Measurements from ENCODE around the gene AGMO. TPM values are rescaled to one million over a fixed set of nuclear protein-coding genes. Genes with fewer than 3 reads are reported as not detected.
"Not testable (repeated sequence)": the region's sequence is repeated elsewhere in the genome, so short reads cannot be mapped to it uniquely, and the experiment has no call there.

Gene AGMO
- total RNA-seq, 1 donor from 2014 or later: not detected

DNA sequence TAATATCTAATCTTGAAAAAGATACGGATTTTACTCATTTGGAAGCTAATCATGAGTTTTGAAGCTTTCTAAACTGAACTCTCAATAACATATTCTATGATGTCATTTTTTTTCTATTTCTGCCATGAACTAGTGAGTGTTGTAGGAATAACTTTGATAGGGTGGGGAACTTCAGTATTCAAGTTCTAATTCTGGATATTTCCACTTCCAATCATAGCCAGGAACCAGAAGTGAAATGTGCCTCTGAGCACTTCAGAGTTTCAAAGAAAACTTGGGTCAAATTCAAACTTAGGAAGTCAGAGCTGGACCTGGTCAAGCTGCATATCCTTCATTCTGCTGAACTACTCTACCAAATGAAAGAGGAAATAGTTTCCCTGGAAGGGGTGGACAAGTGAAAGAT, 847 bp downstream of the AGMO start:
- DNase-seq (ENCODE audit: low read depth, low spot score): no peak

DNA sequence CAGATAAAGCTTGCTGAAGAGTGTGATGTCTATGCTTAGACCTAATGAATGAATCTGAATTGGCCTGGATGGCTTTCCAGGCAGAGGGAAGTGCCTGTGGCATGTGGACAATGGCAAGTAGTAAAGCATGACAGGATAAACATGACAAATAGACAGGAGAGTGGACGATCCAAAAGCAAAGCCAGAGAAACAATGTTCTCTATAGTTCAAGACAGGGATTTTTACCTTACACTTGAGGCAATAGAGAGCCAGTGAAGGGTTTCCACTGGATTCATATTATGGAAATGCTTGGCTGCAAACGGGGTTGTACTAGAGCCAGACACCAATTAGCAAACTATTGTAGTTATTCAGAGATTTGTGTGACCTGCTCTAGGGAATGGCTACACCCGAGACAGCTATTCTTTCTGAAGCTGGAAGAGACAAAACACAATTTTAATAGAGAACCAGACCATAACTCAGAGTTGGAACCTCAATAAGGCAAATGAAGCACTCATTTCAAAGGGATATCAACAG, 2.3 kb downstream of the AGMO start:
- no peak for DNase-seq (ENCODE audit: low read depth, low spot score)

DNA sequence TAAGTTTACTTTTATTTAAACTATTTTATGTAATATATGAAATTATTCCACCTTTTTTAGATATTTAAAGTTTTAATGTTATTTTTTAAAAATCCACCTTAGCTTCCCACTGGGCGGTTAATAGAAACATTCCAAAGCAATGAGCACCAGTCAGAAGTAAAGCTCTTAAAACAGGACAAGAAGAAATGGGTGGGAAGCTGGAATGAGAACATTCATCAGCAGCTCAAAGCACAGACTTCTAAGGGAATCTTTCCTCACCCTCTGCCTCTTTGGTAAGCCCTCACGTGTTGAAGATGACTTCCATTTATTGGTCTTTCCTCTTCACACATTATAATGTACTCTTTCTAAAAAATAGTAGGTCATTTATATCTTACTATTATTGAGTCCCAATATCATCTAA, 3.1 kb downstream of the AGMO start:
- DNase-seq (ENCODE audit: low read depth, low spot score): no peak

DNA sequence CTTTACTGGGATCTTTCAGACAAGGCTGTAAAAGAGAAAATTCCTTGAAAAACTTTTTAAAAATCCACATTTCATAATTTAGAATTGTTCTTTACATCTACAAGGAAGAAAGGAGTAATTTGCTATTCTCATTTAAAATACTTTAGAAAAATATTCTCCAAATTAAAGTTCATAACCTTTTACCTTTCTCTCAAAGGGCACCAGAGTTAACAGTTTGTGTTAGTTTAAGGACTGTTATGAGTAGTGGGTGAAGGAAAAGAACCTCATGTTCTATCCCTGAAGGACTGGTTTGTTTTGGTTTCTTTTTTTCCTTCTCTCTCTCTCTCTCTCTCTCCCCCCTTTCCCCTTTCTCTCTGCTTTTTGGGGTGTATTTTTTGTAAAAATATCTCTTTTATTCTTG, 4.1 kb downstream of the AGMO start:
- no peak for DNase-seq (ENCODE audit: low read depth, low spot score)

DNA sequence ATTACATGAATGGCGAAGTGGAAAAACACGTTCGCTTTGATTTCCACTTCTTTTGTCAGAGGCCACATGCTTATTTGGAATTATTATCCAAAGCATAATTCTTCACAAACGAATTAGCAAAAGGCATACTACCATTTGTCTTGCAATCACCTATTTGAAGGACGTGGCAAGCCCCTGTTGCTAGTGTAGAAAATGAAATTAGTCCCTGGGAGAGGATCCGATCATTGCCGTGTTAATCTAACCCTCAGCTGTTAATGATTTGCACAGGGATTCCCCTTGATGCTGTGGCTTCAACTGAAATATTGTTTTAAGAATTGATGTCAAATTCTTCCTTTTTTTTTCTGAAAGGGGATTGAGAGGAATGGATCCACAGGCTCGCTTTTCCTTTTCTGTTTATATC, 4.6 kb downstream of the AGMO start:
- no peak for DNase-seq (ENCODE audit: low read depth, low spot score)

DNA sequence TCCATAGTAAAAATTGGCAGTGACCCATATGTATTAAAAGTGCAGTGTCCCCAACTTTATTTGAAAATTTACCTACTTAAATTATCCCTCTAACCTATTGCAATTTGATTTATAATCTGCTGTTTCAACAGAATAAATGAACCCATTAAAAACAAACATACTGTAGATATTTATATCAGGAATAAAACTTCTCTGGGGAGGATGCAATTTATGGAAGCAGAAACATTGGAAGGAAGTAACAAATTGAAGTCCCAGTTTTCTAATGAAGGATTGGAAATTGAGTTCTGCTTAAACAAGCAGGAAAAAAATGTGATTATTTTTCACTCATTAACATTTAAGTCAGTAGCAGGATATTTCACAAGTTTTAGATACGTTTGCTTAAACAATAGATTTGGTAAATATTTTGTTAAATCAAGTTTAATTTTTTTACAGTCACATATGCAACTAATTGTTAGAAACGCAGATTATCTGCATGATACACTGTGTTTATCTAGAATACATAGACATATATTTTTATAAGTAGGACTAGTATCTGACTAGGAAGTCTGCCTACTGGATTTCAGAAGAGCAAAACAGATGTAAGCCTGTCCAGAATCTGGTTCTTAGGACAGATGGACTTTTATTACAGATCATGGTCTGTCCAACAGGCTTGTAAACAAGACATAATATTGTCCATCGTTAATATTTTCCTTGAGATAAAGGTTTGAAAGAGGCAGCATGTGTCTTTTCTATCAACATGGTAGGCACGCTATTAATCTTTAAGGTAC, 5.3 kb downstream of the AGMO start:
- DNase-seq (ENCODE audit: low read depth, low spot score): no peak

DNA sequence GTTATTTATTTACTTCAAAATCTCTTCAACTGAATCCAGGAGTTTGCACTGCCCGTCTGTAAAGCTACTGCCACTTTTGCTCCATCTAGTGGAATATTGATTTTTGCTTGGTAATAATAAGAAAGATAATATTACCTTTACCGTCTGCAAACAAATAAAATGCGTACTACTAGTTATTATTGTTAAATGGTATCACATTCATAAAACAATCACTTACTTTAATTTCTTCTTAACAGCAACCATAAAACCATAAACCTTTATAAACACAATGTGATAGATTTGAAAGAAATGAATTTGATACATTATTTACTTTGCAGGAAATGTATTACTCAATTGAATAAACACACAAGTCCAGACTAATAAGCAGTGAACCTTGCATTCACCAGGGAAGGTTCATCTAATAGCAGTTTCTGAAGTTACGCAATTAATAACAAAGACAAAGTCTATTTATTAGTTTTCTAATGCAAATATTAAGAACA, 6.4 kb downstream of the AGMO start:
- no peak for DNase-seq (ENCODE audit: low read depth, low spot score)

DNA sequence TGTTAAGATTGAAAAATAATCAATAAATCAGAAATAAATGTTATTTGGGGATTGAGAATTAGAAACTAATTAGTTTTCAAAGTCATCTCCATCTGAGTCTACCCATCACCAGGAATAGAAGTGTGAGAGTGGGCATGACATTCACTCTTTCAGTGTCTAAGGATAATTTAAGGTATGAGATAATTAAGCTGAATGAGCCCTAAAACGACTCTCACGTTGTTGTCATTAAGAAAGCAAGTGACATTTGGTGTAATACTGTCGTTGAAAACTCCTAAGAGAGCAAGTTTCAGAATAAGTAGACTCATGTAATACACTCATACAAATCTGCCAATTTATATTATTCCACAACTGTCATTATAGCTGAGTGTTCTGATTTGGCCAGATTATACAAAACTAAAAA, 7.1 kb downstream of the AGMO start:
- DNase-seq (ENCODE audit: low read depth, low spot score): no peak

DNA sequence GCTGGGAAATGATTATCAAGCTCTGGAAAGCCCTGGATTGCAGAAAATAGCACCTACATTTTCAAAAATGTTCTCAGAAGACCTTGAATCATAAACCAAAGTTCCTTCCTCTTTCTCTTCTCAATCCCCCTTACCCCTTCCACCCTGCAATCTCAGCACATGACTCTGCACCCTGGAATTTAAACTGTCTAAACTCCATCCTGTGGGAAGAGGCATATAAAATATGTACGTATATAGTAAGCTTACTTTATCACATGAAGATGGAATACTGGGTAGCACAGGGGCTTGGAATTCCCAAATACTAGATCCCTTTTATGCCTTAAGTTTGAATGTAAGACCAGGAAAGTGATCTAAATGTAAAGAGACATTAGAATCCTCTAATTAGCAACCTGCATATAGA, 7.7 kb downstream of the AGMO start:
- no peak for DNase-seq (ENCODE audit: low read depth, low spot score)

DNA sequence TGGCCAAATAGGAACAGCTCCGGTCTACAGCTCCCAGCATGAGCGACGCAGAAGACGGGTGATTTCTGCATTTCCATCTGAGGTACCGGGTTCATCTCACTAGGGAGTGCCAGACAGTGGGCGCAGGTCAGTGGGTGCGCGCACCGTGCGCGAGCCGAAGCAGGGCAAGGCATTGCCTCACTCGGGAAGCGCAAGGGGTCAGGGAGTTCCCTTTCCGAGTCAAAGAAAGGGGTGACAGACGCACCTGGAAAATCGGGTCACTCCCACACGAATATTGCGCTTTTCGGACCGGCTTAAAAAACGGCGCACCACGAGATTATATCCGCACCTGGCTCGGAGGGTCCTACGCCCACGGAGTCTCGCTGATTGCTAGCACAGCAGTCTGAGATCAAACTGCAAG, 14.5 kb downstream of the AGMO start:
- DNase-seq (ENCODE audit: low read depth, low spot score): not testable (repeated sequence)

DNA sequence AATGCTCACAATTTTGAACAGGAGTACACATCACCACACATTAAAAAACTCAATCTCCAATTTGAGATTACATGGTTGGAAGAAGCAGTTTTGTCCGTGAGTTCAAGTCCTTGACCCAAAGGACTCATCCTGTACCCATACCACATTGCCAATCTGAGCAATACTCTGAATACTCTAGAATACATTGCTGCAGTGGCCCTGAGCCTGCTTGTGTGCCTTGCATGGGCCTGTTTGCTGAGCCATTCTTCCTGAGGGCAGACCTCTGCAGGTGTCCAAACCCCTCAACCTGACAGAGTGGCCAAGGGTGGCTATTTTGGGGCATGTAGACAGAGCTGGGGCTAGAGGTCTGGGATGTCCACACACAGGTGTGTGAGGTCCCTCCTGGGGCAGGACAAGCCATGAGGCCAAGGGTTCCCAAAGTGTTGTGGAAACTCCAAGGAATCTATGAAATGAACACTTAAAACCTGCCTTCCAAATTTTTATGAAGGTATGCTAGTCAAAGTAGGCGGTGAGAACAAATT, 15.5 kb downstream of the AGMO start:
- DNase-seq (ENCODE audit: low read depth, low spot score): no peak

DNA sequence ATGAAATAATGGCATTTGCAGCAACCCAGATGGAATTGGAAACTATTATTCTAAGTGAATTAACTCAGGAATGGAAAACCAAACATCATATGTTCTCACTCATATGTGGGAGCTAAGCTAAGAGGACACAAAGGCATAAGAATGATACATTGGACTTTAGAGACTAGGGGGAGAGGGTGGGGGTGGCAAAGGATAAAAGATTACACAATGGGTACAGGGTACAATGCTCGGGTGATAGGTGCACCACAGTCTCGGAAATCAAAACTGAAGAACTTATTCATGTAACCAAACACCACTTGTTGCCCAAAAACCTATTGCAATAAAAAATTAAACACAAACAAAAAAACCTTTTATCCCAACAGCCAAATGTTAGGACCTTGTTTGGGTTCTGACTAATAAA, 17.8 kb downstream of the AGMO start:
- no peak for DNase-seq (ENCODE audit: low read depth, low spot score)

DNA sequence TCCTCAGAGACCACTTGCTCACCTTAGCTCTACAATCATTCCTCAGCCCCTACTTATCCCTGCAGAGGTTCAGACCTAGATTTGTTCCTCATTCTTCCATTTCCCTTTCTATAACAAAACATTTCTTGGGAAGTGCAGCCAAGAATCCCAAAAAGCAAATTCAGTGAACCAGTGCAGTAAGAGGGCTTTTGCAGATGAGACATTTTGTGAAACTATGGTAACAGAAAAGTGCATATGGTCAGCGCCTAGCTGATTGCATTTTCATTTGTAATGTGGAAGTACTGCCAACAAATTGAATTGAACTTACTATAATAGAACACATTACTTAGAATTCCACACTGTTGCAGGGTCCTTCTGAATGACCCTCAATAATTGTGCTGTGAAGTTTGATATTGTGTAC, 18.6 kb downstream of the AGMO start:
- DNase-seq (ENCODE audit: low read depth, low spot score): no peak

DNA sequence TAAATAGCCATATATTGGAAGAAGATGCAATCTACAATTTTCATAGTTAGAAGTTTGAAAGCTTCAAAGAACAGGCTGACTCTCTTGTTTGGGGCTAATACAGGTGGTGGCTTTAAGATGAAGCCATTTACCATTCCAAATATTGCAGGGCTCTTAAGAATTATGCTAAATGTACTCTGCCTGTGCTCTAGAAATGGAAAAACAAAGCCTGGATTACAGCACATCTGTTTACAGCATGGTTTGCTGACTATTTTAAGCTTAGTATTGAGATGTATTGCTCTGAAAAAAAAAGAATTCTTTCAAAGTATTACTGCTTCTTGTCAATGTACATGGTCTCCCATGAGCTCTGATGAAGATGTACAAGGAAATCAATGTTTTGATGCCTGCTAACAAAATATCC, 34.2 kb downstream of the AGMO start:
- DNase-seq (ENCODE audit: low read depth, low spot score): no peak

DNA sequence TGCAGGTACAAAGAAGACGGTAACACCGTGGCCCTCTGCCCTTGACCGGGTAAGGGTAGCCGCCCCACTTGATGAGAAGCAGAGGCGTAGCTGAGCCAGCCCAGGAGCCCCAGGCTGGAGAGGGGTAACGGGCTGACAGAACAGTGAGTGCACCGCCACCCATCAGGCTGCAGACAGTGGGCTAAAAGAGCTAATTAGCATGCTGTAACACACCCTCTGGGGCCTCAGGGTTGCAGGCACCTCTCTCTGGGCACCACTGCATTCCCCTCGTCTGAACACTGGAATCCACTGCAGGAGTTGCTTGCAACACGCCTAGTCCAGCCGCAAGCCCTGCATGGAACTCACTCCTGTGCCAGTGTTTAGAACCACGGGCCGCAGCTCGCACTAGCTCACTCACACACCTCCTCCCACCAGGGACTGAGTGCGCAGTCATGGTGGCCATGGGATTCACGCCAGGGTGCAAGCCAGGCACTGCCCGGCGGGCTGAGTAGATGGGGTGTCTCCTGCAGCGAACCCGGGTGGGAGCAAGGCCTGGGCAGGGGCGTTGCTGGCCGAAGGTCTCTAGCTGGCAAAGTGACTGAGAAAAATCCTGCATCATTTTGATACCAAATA, 36.1 kb downstream of the AGMO start:
- no peak for DNase-seq (ENCODE audit: low read depth, low spot score)

DNA sequence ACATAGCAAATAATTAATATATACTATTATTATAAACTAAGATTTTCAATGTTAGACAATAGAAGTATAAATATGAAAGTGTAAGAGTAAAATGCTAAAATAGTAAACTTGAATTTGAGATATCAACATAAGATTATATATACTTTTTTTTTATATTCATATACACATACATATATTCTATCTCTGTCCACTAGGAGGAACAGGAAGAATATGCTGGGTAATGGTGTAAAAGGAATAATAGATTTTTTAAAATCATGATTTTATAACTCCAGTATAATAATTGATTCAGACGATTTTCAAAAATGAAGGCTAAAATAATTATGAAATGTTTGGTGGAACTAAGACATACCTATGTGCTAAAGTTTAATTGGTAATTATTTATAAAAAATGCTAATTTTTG, 37.7 kb downstream of the AGMO start:
- no peak for DNase-seq (ENCODE audit: low read depth, low spot score)

DNA sequence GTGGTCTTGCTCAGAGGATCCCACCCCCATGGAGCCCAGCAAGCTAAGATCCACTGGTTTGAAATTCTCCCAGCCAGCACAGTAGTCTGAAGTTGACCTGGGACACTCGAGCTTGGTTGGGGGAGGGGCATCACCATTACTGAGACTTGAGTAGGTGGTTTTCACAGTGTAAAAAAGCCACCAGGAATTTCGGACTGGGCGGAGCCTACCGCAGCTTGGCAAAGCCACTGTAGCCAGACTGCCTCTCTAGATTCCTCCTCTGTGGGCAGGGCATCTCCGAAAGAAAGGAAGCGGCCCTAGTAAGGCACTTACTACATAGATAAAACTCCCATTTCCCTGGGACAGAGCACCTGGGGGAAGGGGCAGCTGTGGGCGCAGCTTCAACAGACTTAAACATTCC, 44.0 kb downstream of the AGMO start:
- DNase-seq (ENCODE audit: low read depth, low spot score): not testable (repeated sequence)

DNA sequence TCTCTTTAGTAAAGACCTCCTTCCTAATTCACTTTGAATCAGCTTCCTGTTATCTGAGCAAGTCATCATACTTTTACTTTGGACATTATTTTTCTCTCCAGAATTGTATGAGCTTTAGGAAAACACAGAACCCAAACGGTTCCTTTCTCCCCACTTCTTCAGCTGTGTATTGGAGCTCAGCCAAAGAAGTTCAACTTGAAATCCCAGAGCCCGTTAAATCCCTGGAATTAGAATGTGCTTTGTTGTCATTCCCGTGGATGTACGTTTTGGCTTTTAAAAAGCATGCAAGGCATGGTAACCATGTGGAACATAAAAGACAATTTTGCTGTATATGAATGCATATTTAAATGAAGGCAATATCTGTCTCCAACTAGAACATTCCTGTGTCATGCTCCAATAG, 46.6 kb downstream of the AGMO start:
- no peak for DNase-seq (ENCODE audit: low read depth, low spot score)

DNA sequence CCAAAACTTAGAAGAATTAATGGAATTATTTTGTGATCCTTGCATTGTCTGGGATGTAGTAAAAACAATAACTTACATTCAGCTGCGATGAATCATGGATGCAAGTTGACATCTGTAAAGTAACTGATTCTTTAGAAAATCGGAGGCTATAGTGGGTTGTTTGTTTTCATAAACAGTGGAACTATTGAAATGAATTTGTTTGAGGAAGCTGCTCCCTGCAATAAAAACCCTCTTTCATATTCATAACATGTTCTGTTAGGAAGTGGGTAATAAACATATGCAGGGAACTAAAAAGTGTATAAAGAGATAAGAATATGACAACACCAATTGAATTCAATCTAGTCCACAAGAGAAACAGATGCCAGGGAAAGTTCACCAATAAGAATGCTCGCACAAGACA, 53.6 kb downstream of the AGMO start:
- peak; percentile 57 for DNase-seq (ENCODE audit: low read depth, low spot score)

DNA sequence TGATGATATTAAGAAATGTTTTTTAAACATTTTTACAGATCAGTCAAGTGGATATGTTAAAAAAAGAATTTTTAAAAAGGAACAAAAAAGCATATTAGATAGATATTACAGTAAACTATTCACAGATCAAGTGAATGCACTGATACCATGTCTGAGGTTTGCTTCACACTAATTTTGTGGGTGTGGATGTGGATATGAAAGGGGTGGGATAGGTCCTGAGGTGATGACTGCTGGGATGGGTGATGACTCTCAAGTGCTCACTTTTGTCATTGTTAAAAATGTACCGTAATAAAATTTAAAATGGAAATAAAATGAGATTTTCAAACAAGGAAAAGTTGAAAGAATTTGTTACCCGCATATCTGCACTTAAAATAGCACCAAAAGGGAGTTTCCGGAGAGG, 54.1 kb downstream of the AGMO start:
- no peak for DNase-seq (ENCODE audit: low read depth, low spot score)

DNA sequence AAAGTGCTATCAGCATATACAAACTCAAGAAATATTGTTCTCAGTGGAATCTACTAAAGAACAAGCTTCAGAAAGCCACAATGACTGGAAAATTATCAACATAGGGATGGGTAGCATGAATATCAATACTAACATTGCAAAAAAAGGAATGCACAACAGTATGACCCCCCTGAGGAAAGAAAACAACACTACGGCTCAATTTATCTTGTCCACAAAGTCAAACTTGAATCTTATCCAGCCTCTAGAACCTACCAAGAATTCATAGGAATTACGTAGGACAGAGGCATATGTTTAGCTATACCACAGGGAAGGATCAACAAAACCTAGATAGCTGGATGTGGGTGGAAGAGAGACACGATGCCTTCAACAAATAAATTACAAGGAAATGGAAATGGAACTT, 54.6 kb downstream of the AGMO start:
- DNase-seq (ENCODE audit: low read depth, low spot score): no peak

DNA sequence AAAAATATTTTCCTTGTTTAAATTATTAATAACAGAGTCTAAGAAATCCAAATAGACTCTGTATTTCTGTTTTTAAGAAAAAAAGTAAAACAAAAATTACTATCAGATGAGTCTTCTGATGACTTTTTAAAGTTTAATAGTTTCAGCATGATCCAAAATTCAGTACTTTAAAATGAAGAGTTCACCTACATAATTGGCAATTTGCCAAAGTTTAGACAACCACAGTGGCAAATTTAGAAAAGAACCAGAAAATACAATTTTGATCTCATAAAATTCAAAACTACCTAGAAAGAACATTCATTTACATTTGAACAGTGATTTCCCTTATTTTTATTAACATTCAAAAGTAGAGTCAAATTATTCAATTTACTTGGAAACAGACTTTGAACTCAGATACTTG, 56.1 kb downstream of the AGMO start:
- no peak for DNase-seq (ENCODE audit: low read depth, low spot score)

DNA sequence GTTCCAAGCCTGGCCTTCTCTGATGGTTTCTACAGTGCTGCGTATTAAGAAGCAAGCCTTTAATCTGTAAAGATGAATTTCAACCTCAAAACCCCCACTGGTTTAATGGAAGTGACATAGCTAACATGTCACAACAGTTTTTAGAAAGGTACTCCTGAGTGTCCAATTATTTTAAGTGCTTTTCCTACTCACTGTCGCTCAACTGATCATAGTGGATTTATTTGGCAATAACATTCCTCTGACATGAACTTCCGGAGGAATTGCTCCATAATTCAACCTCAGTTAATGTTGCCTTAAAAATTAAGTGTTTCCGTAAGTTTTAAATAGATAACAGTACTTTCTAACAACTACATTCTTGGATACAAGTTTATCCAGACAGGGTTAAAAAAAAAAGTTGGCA, 57.5 kb downstream of the AGMO start:
- peak; percentile 36 for DNase-seq (ENCODE audit: low read depth, low spot score)

All from pulmonary artery endothelial cell (primary cell).